NCI-H1092 (cell line): ENCODE results near the gene TTC21B.
A peak's percentile ranks its signal among the peaks of the same experiment; 100 is the strongest.
"Not testable (repeated sequence)": the region's sequence is repeated elsewhere in the genome, so short reads cannot be mapped to it uniquely, and the experiment has no call there.

Experiments
- DNase-seq: peaks from one replicate; lab custom pipeline; 2025; lab: John Stamatoyannopoulos, UW

Gene TTC21B

GRCh38 chr2:165886487-165887146 lies 67.0 kb downstream of the TTC21B start:
- DNase-seq, result no peak

GRCh38 chr2:165877565-165878550 lies 75.7 kb downstream of the TTC21B start:
- DNase-seq, result no peak

GRCh38 chr2:165876712-165877111 lies 76.9 kb downstream of the TTC21B start:
- no peak for DNase-seq

- no peak for DNase-seq
Measured at GRCh38 chr2:165876269-165876668, 77.3 kb downstream of the TTC21B start.

- peak; percentile 42 for DNase-seq
Measured at GRCh38 chr2:165874445-165875039, 79.0 kb downstream of the TTC21B start.

- DNase-seq, result no peak
Measured at GRCh38 chr2:165872101-165872791, 81.3 kb downstream of the TTC21B start.

- DNase-seq, result no peak
Measured at GRCh38 chr2:165871025-165871424, 82.6 kb downstream of the TTC21B start.

- DNase-seq, result no peak
Measured at GRCh38 chr2:165870346-165870745, 83.2 kb downstream of the TTC21B start.

- DNase-seq, result peak; percentile 20
Measured at GRCh38 chr2:165868211-165868610, 85.4 kb downstream of the TTC21B start.

- no peak for DNase-seq
Measured at GRCh38 chr2:165864296-165864695, 89.3 kb downstream of the TTC21B start.

GRCh38 chr2:165863810-165864261 lies 89.7 kb downstream of the TTC21B start:
- DNase-seq, result no peak

- DNase-seq, result not testable (repeated sequence)
Measured at GRCh38 chr2:165861083-165861482, 92.5 kb downstream of the TTC21B start.

GRCh38 chr2:165859723-165860122 lies 93.9 kb downstream of the TTC21B start:
- DNase-seq, result not testable (repeated sequence)

- DNase-seq, result no peak
Measured at GRCh38 chr2:165857876-165858275, 95.7 kb downstream of the TTC21B start.

- DNase-seq, result no peak
Measured at GRCh38 chr2:165852394-165852793, 101.2 kb downstream of the TTC21B start.

- no peak for DNase-seq
Measured at GRCh38 chr2:165847001-165847400, 106.6 kb downstream of the TTC21B start.

GRCh38 chr2:165846056-165846455 lies 107.5 kb downstream of the TTC21B start:
- DNase-seq, result no peak

- no peak for DNase-seq
Measured at GRCh38 chr2:165844216-165844615, 109.4 kb downstream of the TTC21B start.

GRCh38 chr2:165843351-165843750 lies 110.2 kb downstream of the TTC21B start:
- no peak for DNase-seq

GRCh38 chr2:165840333-165840958 lies 113.1 kb downstream of the TTC21B start:
- DNase-seq, result no peak

- no peak for DNase-seq
Measured at GRCh38 chr2:165839610-165840009, 114.0 kb downstream of the TTC21B start.
